GM21619 (cell line): ENCODE data around the gene SUPT3H.

Experiments
- ATAC-seq: cut with Tn5 transposase; IDR thresholded peaks from one replicate; pipeline ENCODE4 v1.9.1; 2021; ENCODE audit not compliant: unreplicated experiment

SUPT3H gene

GRCh38 chr6:45377554-45378333 lies at the start of gene SUPT3H:
Gene SUPT3H, minus strand, starts transcription at chr6:45377934.
- peak; percentile 95 for ATAC-seq

GRCh38 chr6:45426251-45426650 lies 48.5 kb upstream of the SUPT3H start:
- ATAC-seq, result no peak

- no peak for ATAC-seq
Observed at GRCh38 chr6:45424451-45424861, 46.7 kb upstream of the SUPT3H start.

GRCh38 chr6:45423824-45424450 lies 46.2 kb upstream of the SUPT3H start:
- no peak for ATAC-seq

GRCh38 chr6:45423111-45423823 lies 45.5 kb upstream of the SUPT3H start:
- ATAC-seq, result no peak

- ATAC-seq, result no peak
Observed at GRCh38 chr6:45422503-45423110, 44.9 kb upstream of the SUPT3H start.

- ATAC-seq, result no peak
Observed at GRCh38 chr6:45421709-45422502, 44.2 kb upstream of the SUPT3H start.

- no peak for ATAC-seq
Observed at GRCh38 chr6:45420909-45421708, 43.4 kb upstream of the SUPT3H start.

GRCh38 chr6:45420083-45420908 lies 42.6 kb upstream of the SUPT3H start:
- no peak for ATAC-seq

GRCh38 chr6:45419571-45420082 lies 41.9 kb upstream of the SUPT3H start:
- ATAC-seq, result no peak

GRCh38 chr6:45417436-45417835 lies 39.7 kb upstream of the SUPT3H start:
- ATAC-seq, result no peak

GRCh38 chr6:45416700-45417099 lies 39.0 kb upstream of the SUPT3H start:
- ATAC-seq, result no peak

GRCh38 chr6:45415788-45416518 lies 38.2 kb upstream of the SUPT3H start:
- ATAC-seq, result no peak

- no peak for ATAC-seq
Observed at GRCh38 chr6:45415315-45415714, 37.6 kb upstream of the SUPT3H start.

- no peak for ATAC-seq
Observed at GRCh38 chr6:45411959-45412358, 34.2 kb upstream of the SUPT3H start.

GRCh38 chr6:45400021-45400420 lies 22.3 kb upstream of the SUPT3H start:
- no peak for ATAC-seq

GRCh38 chr6:45398075-45398813 lies 20.5 kb upstream of the SUPT3H start:
- no peak for ATAC-seq
